Astrocyte (in vitro differentiated cells and primary cell): ENCODE data around the gene NXT2. TPM values are rescaled to one million over a fixed set of nuclear protein-coding genes. Genes with fewer than 3 reads are reported as not detected.

Experiments
- DNase-seq: peaks from one replicate; pipeline ENCODE4 v3.0.0-alpha.2; 2010; ENCODE audit warnings: low read depth
- FAIRE-seq: peaks from 2 replicates; lab custom pipeline; 2011; peaks lifted over from hg19 to GRCh38; lab: Jason Lieb, UNC
- H2AFZ ChIP-seq: 2 replicates; pipeline ENCODE4 v1.6.0; 2012; ENCODE audit warnings: low read depth, low read length, inconsistent platforms
- H3K27ac ChIP-seq: 2 replicates; pipeline ENCODE4 v1.5.1; 2011; ENCODE audit warnings: low read depth, low read length, inconsistent platforms
- H3K27me3 ChIP-seq: 2 replicates; pipeline ENCODE4 v1.6.0; 2011; ENCODE audit warnings: low read length, inconsistent platforms; ENCODE audit not compliant: insufficient read depth
- H3K36me3 ChIP-seq: 2 replicates; pipeline ENCODE4 v1.5.1; 2011; ENCODE audit warnings: low read length, inconsistent platforms; ENCODE audit not compliant: insufficient read depth
- H3K4me1 ChIP-seq: 2 replicates; pipeline ENCODE4 v1.5.1; 2011; ENCODE audit warnings: low read length, inconsistent platforms; ENCODE audit not compliant: insufficient read depth
- H3K4me2 ChIP-seq: 2 replicates; pipeline ENCODE4 v1.6.0; 2012; ENCODE audit warnings: low read length, inconsistent platforms
- H3K4me3 ChIP-seq: 2 replicates; pipeline ENCODE4 v1.5.1; 2011; ENCODE audit warnings: low read depth, mild to moderate bottlenecking, low read length, inconsistent platforms; ENCODE audit not compliant: insufficient read depth
- H3K79me2 ChIP-seq: 2 replicates; pipeline ENCODE4 v1.6.0; 2012; ENCODE audit warnings: mild to moderate bottlenecking, low read length, inconsistent platforms; ENCODE audit not compliant: insufficient read depth
- H3K9ac ChIP-seq: 2 replicates; pipeline ENCODE4 v1.6.0; 2012; ENCODE audit warnings: mild to moderate bottlenecking, low read length, inconsistent platforms
- H3K9me3 ChIP-seq: 2 replicates; pipeline ENCODE4 v1.5.1; 2012; ENCODE audit warnings: low read depth, mild to moderate bottlenecking, low read length, inconsistent platforms; ENCODE audit not compliant: insufficient read depth
- H4K20me1 ChIP-seq: 2 replicates; pipeline ENCODE4 v1.6.0; 2012; ENCODE audit warnings: low read length, inconsistent platforms; ENCODE audit not compliant: insufficient read depth
- H3K27ac Mint-ChIP-seq: one replicate; pipeline ENCODE4 v1.8.0; 2021; ENCODE audit warnings: mild to moderate bottlenecking, mixed read lengths; ENCODE audit not compliant: unreplicated experiment
- H3K27me3 Mint-ChIP-seq: one replicate; pipeline ENCODE4 v1.8.0; 2021; ENCODE audit warnings: low read depth, mixed read lengths; ENCODE audit not compliant: unreplicated experiment
- H3K36me3 Mint-ChIP-seq: one replicate; pipeline ENCODE4 v1.8.0; 2021; ENCODE audit warnings: low read depth, mixed read lengths; ENCODE audit not compliant: unreplicated experiment
- H3K4me1 Mint-ChIP-seq: one replicate; pipeline ENCODE4 v1.8.0; 2021; ENCODE audit warnings: low read depth, mixed read lengths; ENCODE audit not compliant: unreplicated experiment
- H3K4me3 Mint-ChIP-seq: one replicate; pipeline ENCODE4 v1.8.0; 2021; ENCODE audit warnings: mild to moderate bottlenecking, moderate library complexity, mixed read lengths; ENCODE audit not compliant: unreplicated experiment
- H3K9me3 Mint-ChIP-seq: one replicate; pipeline ENCODE4 v1.8.0; 2021; ENCODE audit warnings: mild to moderate bottlenecking, mixed read lengths; ENCODE audit not compliant: unreplicated experiment
- CTCF ChIP-seq: IDR thresholded peaks from 2 replicates; pipeline ENCODE4 v1.5.1; 2011; ENCODE audit warnings: low read depth, mild to moderate bottlenecking, inconsistent platforms, low read length, moderate library complexity; ENCODE audit not compliant: insufficient read depth
- EZH2 ChIP-seq: IDR thresholded peaks from 2 replicates; pipeline ENCODE4 v1.6.1; 2012; ENCODE audit warnings: mild to moderate bottlenecking, low read length, inconsistent platforms; ENCODE audit not compliant: insufficient read depth
- total RNA-seq: library from RNA; stranded (reverse); gene quantifications from 2 replicates; pipeline ENCODE4 v1.2.1, GENCODE V29; 2021

Gene NXT2
- total RNA-seq, 1 donor from 2014 or later: 3.9 TPM

- no peak overlapping the region for H3K9ac ChIP-seq
- DNase-seq (no peak), FAIRE-seq (no peak)
- no peaks in the 10 kb centered on the region for H3K9me3 ChIP-seq
- TF ChIP-seq EZH2 (no peak), CTCF (no peak)
- H3K4me2 ChIP-seq: no peak overlapping the region
- H3K4me1 ChIP-seq: no peaks in the 10 kb centered on the region
- no peak overlapping the region for H3K27ac ChIP-seq
- H3K9me3 Mint-ChIP-seq: no peaks in the 10 kb centered on the region
- no peaks in the 10 kb centered on the region for H3K27me3 ChIP-seq
- no peaks in the 10 kb centered on the region for H3K4me1 Mint-ChIP-seq
- no peak overlapping the region for H2AFZ ChIP-seq
- no peaks in the 10 kb centered on the region for H3K36me3 Mint-ChIP-seq
- peaks cover 4% of the 10 kb centered on the region for H3K27me3 Mint-ChIP-seq
- no peaks in the 10 kb centered on the region for H3K79me2 ChIP-seq
- no peak overlapping the region for H3K4me3 ChIP-seq
- H4K20me1 ChIP-seq: no peaks in the 10 kb centered on the region
- no peak overlapping the region for H3K4me3 Mint-ChIP-seq
- H3K36me3 ChIP-seq: no peaks in the 10 kb centered on the region
- no peak overlapping the region for H3K27ac Mint-ChIP-seq
Observed at GRCh38 chrX:109508915-109509314, 27.7 kb upstream of the NXT2 start.

- no peaks in the 10 kb centered on the region for H3K36me3 ChIP-seq
- no peak overlapping the region for H3K9ac ChIP-seq
- H3K36me3 Mint-ChIP-seq: no peaks in the 10 kb centered on the region
- H2AFZ ChIP-seq: no peak overlapping the region
- H3K27ac ChIP-seq: no peak overlapping the region
- H3K27me3 ChIP-seq: no peaks in the 10 kb centered on the region
- H4K20me1 ChIP-seq: no peaks in the 10 kb centered on the region
- H3K9me3 ChIP-seq: no peaks in the 10 kb centered on the region
- no peaks in the 10 kb centered on the region for H3K79me2 ChIP-seq
- FAIRE-seq (no peak), DNase-seq (no peak)
- H3K4me3 ChIP-seq: no peak overlapping the region
- H3K27ac Mint-ChIP-seq: no peak overlapping the region
- no peak overlapping the region for H3K4me3 Mint-ChIP-seq
- no peaks in the 10 kb centered on the region for H3K4me1 ChIP-seq
- H3K4me2 ChIP-seq: no peak overlapping the region
- no peaks in the 10 kb centered on the region for H3K4me1 Mint-ChIP-seq
- peaks cover 4% of the 10 kb centered on the region for H3K27me3 Mint-ChIP-seq
- TF ChIP-seq CTCF (no peak), EZH2 (no peak)
- no peaks in the 10 kb centered on the region for H3K9me3 Mint-ChIP-seq
Observed at GRCh38 chrX:109511113-109511512, 25.5 kb upstream of the NXT2 start.

GRCh38 chrX:109519001-109519400 lies 17.6 kb upstream of the NXT2 start:
- Histone ChIP-seq H3K36me3 (no peaks in the 10 kb centered on the region), H4K20me1 (no peaks in the 10 kb centered on the region), H3K27me3 (no peaks in the 10 kb centered on the region), H3K4me1 (no peaks in the 10 kb centered on the region), H3K4me2 (no peak overlapping the region), H3K4me3 (no peak overlapping the region), H2AFZ (no peak overlapping the region), H3K9ac (no peak overlapping the region), H3K79me2 (no peaks in the 10 kb centered on the region), H3K27ac (no peak overlapping the region), H3K9me3 (no peaks in the 10 kb centered on the region)
- TF ChIP-seq CTCF: no peak
- no peak for TF ChIP-seq EZH2
- FAIRE-seq: no peak
- Mint-ChIP-seq H3K9me3 (no peaks in the 10 kb centered on the region), H3K27ac (no peak overlapping the region), H3K27me3 (no peaks in the 10 kb centered on the region), H3K4me1 (no peaks in the 10 kb centered on the region), H3K4me3 (no peak overlapping the region), H3K36me3 (no peaks in the 10 kb centered on the region)
- DNase-seq: no peak
